GM21381 (cell line): ENCODE data around the gene CALM1.

Experiments
- ATAC-seq: cut with Tn5 transposase; IDR thresholded peaks from one replicate; pipeline ENCODE4 v1.9.1; 2021; ENCODE audit warnings: mild to moderate bottlenecking, moderate library complexity; ENCODE audit not compliant: unreplicated experiment

Gene CALM1

GRCh38 chr14:90396341-90397339 is at the start of gene CALM1:
Gene CALM1 (plus strand): TSS chr14:90397029. CDS start chr14:90397231, 202 bp downstream.
- ATAC-seq: peak; percentile 64

GRCh38 chr14:90348270-90348669 is 48.6 kb upstream of the CALM1 start:
- ATAC-seq: no peak

GRCh38 chr14:90349739-90350138 is 47.1 kb upstream of the CALM1 start:
- no peak for ATAC-seq

- ATAC-seq: no peak
These were observed 42.1 kb upstream of the CALM1 start for GRCh38 chr14:90354551-90355298.

- no peak for ATAC-seq
These were observed 41.0 kb upstream of the CALM1 start for GRCh38 chr14:90355540-90356518.

- no peak for ATAC-seq
These were observed 39.9 kb upstream of the CALM1 start for GRCh38 chr14:90356925-90357324.

GRCh38 chr14:90358359-90358758 is 38.5 kb upstream of the CALM1 start:
- ATAC-seq: no peak

- no peak for ATAC-seq
These were observed 34.8 kb upstream of the CALM1 start for GRCh38 chr14:90361865-90362557.

- no peak for ATAC-seq
These were observed 34.3 kb upstream of the CALM1 start for GRCh38 chr14:90362558-90362896.

GRCh38 chr14:90368946-90369721 is 27.7 kb upstream of the CALM1 start:
- no peak for ATAC-seq

GRCh38 chr14:90373887-90374286 is 22.9 kb upstream of the CALM1 start:
- no peak for ATAC-seq

- no peak for ATAC-seq
These were observed 22.0 kb upstream of the CALM1 start for GRCh38 chr14:90374813-90375212.

GRCh38 chr14:90375934-90376333 is 20.9 kb upstream of the CALM1 start:
- no peak for ATAC-seq

GRCh38 chr14:90378249-90378648 is 18.6 kb upstream of the CALM1 start:
- ATAC-seq: no peak

GRCh38 chr14:90379106-90379505 is 17.7 kb upstream of the CALM1 start:
- no peak for ATAC-seq

- ATAC-seq: no peak
These were observed 15.6 kb upstream of the CALM1 start for GRCh38 chr14:90381011-90381786.

GRCh38 chr14:90381999-90382451 is 14.8 kb upstream of the CALM1 start:
- no peak for ATAC-seq

- peak; percentile 12 for ATAC-seq
These were observed 14.2 kb upstream of the CALM1 start for GRCh38 chr14:90382491-90383125.
